HG03139 (cell line): ENCODE results near the gene COL15A1.

Source experiments
- ATAC-seq: cut with Tn5 transposase; IDR thresholded peaks from one replicate; pipeline ENCODE4 v1.9.1; 2021; ENCODE audit not compliant: unreplicated experiment

Gene COL15A1

DNA sequence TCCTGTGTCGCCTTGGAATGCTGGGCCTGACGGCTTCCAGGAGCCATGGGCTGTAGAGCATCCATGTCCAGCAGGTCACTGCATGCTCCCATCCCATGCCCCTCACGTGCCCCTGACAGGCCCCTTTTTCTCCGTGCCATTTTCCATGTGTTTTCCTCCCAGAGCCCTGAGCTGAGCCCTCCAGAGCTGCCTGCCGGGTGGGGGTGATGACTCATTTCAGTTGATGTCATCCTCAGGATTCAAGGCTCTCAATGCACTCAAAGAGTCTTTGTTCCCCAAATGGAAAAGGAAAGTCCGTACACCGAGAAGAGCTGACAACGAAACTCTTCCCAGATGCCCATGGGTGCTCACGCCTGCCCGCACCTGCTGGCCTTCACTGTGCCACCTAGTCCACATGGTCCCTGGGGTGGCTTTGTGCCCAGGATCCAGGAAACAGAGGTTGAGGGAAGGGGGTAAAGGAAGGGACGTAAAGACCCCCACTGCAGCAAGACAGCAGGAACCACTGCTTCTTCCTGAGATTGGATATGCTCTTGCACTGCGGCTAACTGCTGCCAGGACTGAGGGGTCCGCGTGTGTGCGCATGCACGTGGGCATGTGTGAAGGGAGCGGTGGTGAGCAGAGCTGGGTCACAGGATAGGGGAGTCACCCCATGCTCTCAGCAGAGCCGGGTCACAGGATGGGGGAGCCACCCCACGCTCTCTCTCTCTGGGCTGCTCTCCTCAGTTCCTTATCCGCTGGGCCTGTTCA lies 27.6 kb downstream of the COL15A1 start:
- no peak for ATAC-seq

DNA sequence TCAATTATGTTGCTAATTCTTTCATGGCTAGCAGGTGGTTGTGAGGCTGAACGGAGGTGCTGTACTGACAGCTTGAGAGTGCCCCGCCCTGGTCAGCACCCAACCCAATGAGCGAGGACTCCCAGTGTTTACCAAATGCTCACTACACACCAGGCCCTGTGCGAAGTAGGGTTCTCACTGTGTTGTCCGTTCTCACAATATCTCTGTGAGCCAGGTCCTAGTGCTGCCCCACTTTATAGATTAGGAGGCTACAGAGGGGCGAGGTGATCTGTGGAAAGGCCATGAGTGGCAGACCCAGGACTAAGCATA lies 28.2 kb downstream of the COL15A1 start:
- ATAC-seq: no peak

DNA sequence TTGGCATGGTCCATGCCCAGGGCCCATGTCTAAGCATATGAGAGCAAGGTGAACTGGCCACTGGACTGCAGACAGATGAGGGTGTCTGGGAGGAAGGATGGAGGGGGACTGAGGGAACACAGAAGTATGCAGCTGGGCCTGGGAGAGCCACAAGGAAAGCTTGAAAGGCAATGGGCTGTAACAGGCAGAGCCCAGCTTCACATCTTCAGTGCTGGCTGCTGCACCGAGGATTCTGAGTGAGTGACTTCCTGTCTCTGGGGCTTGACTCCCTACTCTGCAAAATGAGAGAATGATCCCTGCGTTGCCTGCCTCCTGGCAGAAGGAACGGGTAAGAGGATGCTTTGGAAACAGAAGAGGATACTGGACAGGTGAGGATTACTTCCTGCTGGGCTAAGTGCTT lies 29.0 kb downstream of the COL15A1 start:
- no peak for ATAC-seq

DNA sequence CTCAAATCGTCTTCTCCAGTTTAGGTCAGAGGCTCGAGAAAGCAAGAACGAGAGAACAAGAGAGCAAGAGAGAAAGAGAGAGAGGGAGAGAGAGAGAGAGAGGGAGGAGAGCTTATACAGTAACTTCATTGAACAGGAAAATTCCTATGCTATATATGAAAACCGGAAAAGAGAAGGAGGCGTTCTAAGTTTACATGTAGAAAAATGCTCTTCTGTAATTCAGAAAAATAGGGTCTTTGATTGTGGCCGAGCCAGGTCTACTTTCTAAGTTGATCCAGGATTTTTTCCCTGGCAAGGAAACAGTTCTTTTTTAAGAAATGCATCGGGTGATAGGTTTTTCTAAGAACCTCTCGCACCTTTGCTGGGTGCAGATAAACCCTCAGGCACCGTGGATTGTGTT lies 29.5 kb downstream of the COL15A1 start:
- no peak for ATAC-seq

DNA sequence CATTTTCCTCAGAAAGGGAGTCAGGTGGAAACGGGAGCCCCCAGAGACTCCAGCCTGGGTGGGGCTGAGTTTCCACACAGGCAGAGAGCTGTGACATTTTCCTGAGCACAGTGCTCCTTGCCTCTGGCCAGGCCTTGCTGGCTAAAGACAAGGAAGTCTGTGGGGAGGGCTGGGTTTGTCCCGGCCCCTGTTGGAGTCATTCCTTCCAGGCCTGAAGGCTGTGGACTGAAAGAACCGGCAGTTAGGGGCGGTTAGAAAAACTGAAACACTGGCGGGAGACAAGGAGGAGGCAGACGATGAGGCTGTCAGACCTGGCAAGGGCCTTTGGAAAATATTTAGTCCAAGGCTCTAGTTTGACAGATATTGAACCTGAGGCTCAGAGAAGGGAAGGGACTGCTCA lies 29.9 kb downstream of the COL15A1 start:
- no peak for ATAC-seq

DNA sequence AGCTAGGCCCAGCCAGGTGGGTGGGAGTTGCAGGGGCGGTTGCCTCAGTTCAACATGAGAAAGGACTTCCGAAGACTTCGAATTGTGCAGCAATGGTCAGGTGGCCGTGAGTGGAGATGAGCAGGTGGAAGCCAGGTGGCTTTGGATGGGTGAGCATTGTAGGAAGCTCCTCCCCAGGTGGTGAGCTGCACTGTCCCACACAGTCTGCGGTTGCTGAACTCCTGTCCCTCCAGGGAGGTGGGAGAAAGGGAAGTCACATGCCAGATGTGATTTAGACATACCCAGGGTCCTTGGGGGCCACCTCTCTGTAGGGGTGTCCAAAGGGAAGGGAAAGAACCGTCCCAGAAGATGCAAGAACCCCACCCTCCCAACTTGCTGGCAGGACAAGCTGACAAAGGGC lies 30.4 kb downstream of the COL15A1 start:
- ATAC-seq: no peak

DNA sequence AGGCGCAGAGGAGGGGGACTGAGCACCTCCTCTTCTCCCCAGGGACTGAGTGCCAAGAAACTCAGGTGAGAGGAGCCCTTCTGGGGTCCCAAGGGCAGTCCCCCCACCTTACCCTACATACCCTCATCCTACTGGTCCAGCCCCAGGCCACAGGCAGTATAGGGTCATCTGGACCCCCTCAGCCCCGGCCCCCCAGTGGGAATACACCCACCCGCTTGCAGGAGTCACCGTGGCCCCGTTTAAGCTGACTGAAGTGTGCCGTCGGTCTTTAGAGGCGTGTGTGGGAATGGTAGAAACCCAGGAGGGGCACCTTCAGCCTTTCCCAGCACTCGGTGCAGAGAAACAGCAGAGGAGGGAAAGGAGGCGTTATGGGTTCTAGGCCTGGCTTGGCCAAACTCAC lies 30.8 kb downstream of the COL15A1 start:
- ATAC-seq: no peak

DNA sequence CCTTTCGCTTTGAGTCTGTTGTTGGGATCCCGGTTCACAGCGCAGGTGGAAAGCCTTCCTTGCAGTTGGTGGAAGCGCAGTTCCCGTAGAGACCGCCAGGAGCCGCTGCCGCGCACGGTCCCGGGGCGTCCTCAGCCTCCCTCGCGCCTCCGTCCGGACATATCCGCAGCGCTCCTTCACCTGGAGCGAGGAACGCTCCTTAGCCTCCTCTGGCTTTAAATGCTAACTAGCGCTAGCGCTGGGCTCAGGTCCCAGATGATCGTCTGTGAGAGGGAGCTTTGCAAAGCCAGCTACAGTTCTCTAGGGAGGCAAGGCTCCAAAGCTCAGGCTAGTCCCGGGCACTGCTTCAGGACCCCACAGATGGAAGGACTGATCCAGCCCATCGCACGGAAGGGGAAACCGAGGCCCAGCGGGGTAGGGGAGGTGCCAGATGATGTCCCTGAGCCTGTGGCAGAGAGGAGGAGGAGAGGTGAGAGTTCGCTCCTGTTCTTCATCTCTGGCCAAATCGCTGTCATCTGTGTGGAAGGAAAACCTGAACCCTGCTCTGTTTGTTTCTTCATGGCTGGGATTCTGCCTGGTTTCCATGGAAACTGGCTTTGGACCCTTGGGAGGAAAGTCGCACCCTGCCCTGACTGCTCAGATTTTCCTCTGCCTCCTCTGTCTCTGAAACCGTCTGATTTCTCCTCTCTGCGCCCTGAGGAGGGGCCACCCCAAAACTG lies 31.4 kb downstream of the COL15A1 start:
- ATAC-seq: peak; percentile 93

DNA sequence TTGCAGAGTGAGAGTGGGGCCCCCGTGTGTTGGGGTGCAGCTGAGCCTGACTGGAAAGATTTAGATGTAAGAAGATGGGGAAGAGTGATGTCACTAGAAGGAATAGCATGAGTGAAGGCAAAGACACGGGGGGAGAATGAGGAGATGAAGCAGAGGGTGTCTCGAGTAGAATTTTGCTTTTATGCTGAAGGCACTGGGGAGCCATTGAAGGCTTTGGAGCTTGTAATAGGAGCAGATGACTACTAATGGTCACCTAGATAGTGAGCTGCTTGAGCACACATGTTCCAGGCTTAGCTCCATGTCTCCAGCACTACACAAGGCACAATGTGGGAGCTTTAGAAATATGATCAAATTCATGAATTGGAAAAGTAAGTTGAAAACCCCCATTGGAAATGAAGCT lies 32.1 kb downstream of the COL15A1 start:
- ATAC-seq: no peak

DNA sequence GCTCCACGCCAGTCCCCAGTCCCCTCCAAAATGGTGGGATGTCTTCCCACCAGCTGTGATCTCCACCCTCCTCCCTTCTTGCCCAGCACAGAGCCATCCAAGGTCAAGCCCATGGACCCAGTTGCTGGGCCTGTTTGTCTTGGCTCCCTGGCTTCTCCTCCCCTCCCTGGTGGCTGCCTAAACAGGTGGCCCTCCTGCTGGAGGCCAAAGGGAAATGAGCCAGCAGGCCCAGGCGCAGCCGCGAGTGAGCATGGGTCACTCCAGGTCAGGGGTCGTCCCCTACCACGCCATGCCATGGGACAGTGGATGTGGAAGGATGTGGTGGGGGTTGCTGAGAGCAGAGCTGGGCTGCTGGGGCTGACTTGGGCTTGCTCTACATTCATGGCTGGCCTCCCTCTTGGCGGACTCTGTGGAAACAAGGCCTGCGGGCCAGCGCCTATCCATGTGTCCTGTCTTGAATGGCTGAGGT lies 33.6 kb downstream of the COL15A1 start:
- ATAC-seq: no peak

DNA sequence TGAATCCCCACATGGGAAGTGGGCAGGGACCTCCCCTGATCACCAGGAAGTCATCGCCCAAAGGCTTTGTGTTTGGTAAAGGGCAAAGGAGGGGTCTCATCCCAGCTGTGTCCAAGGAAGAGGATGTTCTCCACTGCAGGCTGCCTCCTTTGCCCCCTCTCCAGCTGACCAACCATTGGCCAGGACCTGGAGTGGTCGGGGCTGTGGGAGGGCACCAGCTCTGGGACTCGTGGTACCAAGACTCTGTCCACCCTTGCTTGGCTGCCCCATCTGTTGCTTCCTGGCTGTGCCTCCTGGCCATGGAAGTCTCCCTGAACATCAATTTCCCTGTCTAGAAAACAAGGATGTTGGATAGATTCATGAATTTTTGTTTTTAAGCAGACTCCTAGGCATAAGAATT lies 34.1 kb downstream of the COL15A1 start:
- ATAC-seq: no peak

DNA sequence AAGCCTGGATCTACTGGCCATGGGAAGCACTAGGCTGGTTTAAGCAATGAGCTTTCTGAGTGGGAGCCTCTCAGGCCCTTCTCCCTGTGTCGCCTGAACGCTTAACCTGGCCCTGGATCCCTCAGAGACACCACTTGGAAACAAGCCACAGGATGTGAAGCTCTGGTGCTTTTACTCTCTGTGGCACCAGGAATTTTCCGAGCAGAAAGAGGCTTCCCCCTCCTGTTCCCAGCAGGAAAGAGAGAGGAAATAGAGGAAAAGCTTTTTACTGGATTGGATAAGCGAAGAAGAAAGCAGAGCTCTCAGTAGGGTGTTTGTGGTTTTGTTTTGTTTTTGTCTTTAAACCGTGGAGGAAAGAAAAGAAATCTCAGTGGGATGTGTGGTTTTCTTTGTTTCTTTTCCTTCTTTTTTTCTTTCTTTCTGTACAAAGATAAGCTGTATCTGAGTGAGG lies 34.5 kb downstream of the COL15A1 start:
- ATAC-seq: no peak

DNA sequence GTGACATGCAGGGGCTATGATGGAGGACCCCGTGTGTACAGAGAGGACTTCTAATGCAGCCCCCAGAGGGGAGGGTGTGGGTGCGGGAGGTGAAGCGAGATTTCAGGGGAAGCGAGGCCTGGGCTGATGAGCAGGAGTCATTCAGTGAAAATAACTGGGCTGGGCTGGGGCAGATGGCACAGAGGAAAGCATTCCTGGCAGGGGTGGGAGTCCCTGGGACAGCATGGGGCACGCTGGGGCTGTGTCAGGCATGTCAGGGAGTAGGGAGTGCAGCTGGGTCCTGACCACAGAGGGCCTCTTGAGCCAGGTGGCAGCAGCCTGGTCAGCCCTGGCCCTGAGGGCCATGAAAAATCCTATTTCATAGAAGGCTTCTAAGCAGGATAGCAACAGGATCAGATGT lies 36.6 kb downstream of the COL15A1 start:
- no peak for ATAC-seq

DNA sequence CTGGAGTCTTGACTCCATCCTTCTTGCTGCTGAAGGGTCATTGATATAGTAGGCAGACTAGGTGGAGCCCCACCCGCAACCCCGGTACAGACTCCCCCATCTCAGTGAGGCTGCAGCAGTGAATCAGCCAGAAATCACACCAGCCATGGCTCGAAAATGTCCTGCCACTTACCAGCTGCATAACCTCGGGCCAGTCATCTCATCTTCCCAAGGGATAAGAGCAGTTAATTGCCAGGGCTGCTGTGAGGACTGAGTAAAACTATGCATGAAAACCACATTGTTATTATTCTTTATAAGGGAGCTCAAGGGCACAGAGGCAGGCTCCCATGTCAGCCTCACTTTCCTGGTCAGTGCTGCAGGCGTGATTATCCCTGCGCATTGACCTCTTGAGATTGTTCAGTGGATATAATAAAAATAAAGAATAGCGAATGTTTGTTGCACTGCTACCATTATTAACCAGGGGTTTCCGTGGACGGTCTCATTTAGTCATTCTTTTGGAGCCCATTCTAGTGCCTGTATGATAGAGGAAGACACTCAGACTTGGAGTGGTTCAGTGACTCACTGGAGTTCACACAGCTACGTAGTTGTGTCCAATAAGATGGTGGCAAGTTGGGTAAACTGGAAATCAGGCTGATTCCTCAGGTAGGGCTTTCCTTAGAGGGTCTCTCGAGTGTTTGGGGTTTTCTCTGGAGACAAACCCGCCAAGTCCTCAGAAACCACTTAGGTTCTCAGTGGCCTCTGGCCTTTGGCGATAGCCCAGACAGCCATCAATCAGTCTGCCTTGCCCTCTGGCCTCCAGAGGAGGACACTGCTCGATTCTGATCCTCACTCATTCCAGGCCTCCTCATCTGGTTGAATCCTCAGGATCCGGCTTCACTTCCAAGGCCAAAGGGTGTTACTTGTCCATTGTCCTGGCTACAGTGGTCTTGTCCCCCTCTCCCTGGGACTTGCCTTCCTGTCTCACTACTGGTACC lies 39.9 kb downstream of the COL15A1 start:
- ATAC-seq: no peak

DNA sequence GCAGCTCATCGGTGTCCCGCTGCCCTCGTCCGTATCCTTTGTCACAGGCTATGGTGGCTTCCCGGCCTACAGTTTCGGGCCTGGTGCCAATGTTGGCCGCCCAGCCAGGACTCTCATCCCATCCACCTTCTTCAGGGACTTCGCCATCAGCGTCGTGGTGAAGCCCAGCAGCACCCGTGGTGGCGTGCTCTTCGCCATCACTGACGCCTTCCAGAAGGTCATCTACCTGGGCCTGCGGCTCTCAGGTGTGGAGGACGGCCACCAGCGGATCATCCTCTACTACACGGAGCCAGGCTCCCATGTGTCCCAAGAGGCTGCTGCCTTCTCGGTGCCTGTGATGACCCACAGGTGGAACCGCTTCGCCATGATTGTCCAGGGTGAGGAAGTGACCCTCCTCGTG lies 41.9 kb downstream of the COL15A1 start:
- no peak for ATAC-seq

DNA sequence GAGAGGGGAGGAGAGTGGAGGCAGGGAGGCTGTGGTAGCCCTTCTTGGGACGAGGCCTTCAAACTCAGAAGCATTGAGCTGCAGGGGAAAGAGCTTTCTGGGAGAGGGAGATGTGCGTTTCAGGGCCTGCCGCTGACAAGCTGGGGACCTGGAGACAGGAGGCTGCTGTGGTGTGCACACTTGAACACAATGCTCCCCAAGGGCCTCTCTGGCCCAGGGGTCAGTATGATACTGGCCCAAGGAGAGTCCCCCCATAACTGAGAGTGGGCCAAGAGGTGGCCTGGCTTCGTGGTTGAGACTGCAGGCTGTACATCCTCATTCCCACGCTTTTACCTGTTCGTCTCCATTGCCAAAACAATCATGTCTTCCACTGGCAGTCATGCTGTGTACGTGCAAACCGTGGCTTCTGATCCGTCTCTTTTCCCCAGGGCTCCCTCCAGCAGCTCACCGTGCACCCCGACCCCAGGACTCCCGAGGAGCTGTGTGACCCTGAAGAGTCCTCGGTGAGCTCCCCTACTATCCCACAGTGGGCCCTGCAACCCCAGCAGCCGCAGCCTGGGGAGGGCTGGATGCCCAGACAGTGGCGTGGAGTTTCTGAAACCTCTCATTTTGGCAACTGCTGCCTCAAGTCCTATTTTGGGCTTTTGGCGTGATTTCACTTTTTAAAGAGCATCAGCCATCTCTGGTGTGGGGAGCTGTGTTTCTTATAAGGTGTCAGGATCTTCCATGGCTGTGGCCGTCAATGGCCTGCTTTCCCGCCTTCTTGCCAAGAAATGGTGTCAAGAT lies 43.4 kb downstream of the COL15A1 start:
- no peak for ATAC-seq

DNA sequence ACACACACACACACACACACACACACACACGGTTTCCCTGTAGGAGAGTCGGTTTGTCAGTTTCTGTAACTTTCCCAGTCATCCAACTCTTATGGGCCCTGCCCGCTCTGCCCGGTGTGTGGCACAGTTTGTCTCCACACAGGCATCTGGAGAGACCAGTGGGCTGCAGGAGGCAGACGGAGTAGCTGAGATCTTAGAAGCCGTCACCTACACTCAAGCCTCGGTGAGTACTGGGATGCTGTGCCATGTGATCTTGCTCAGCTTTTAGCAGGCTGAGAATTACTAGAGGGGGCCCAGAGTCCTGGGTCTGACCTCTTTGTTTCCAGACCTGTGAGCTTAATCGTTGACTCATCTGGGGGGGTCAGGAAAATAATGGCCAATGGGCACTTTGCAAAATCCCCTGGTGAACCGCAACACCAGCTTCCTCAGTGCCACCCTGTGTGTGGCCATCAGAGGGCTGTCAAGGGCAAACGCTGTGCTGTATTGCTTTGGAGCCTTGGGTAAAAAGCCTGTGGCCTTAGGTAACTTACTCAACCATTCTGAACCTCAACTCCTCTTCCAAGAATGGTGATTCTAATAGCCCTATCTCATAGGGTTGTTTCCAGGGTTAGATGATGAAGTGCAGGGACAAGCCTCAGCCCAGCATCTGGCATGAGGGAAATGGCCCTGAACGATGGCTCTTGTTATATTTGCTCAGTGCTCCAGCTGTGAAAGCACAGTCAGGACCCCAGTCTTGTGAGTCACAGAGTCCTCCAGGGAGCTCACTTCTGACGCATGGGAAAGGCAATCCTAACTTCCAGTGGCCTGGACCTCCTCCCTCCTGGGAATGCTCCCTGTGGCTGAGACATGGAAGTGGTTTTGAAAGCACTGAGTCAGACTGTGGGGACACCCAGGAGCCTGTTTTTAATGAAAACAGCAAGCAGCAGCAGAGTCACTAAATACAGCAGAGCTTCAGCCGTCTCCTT lies 45.6 kb downstream of the COL15A1 start:
- no peak for ATAC-seq

DNA sequence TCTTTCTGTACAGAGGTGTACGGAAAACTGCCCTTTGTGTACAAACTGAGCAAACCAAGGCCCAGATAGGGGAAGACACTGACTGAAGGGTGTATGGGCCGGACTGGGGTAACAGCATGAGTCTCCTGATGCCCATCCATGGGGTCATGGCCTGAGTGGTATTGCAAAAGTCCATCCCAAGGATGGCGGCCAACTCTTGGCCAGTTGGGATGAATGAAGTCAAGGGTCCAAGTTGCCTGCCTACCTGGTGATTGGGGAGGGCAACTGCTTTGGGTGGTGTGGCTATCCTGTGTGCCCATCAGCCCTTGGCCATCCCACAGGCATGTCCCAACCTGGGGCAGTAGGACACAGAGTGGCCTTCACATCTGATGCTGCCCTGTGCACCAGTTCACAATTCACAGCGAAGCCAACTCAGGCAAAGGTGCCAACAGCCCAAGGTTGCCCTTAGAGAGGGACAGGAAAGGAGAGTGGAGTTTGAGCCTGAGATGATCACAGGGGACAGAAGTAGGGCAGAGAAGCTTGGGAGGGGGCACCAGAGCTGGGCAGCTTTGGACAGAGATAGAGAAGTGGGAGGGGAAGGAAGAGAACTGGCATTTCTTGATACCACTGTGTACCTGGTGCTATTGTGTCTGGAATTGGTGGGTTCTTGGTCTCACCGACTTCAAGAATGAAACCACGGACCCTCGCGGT lies 46.6 kb downstream of the COL15A1 start:
- ATAC-seq: no peak
